PC-9 (cell line): ENCODE measurements around the gene KCNA10. TPM values are rescaled to one million over a fixed set of nuclear protein-coding genes. Genes with fewer than 3 reads are reported as not detected.

ENCODE experiments used
- BruUV-seq: library from RNA; stranded (reverse); fragments of 400-500 nt; replicated peaks from 2 replicates; lab custom pipeline; 2021; lab: Mats Ljungman, UMichigan
- CTCF ChIA-PET: fragments of 300-600 bp; sonication (Branson Sonifier 250); formaldehyde crosslinking; loops from one replicate; lab custom pipeline; 2022; ENCODE audit warnings: antibody characterized with exemption; lab: Charles Lee
- POLR2A ChIA-PET: fragments of 300-600 bp; sonication (Branson Sonifier 250); formaldehyde crosslinking; loops from one replicate; lab custom pipeline; 2022; ENCODE audit warnings: antibody characterized with exemption; ENCODE audit not compliant: unreplicated experiment; lab: Charles Lee
- DNase-seq, 2 experiments: peaks; one replicate each; pipeline versions ENCODE4 v3.0.0 to v3.0.0-alpha.2; 2015 to 2022; ENCODE audit warnings: mixed read lengths in 1 of 2
- H2AFZ ChIP-seq: fragments of 200-600 bp; sonication (generic); 2 replicates; pipeline ENCODE4 v1.8.1; 2017; ENCODE audit warnings: antibody characterized with exemption
- H3F3A ChIP-seq: fragments of 200-600 bp; sonication (generic); 2 replicates; pipeline ENCODE4 v1.8.1; 2017; ENCODE audit warnings: antibody characterized with exemption, mild to moderate bottlenecking, low read depth; ENCODE audit not compliant: insufficient read depth
- H3K27ac ChIP-seq: fragments of 200-600 bp; sonication (generic); 2 replicates; pipeline ENCODE4 v1.6.1; 2016; ENCODE audit warnings: mixed run types
- H3K27me3 ChIP-seq: fragments of 200-600 bp; sonication (generic); 2 replicates; pipeline ENCODE4 v1.6.1; 2016; ENCODE audit warnings: low read depth, mixed run types; ENCODE audit not compliant: insufficient read depth
- H3K36me3 ChIP-seq: fragments of 200-600 bp; sonication (generic); 2 replicates; pipeline ENCODE4 v1.6.1; 2016; ENCODE audit warnings: low read depth, mixed run types
- H3K4me1 ChIP-seq: fragments of 200-600 bp; sonication (generic); replicated peaks from 2 replicates; pipeline ENCODE4 v1.6.1; 2016; ENCODE audit warnings: mixed run types; ENCODE audit not compliant: insufficient read depth
- H3K4me2 ChIP-seq: fragments of 200-600 bp; sonication (generic); 2 replicates; pipeline ENCODE4 v1.6.1; 2017; ENCODE audit warnings: mixed run types
- H3K4me3 ChIP-seq: fragments of 200-600 bp; sonication (generic); 2 replicates; pipeline ENCODE4 v1.6.1; 2016; ENCODE audit warnings: mixed run types
- H3K79me2 ChIP-seq: fragments of 200-600 bp; sonication (generic); 2 replicates; pipeline ENCODE4 v1.6.1; 2017; ENCODE audit warnings: low read depth, mixed run types
- H3K9me2 ChIP-seq: fragments of 200-600 bp; sonication (generic); 2 replicates; pipeline ENCODE4 v1.8.1; 2017; ENCODE audit warnings: mild to moderate bottlenecking; ENCODE audit not compliant: insufficient read depth
- H3K9me3 ChIP-seq: fragments of 200-600 bp; sonication (generic); 2 replicates; pipeline ENCODE4 v1.8.1; 2016; ENCODE audit warnings: low read depth; ENCODE audit not compliant: insufficient read depth
- H4K20me1 ChIP-seq: fragments of 200-600 bp; sonication (generic); 2 replicates; pipeline ENCODE4 v1.8.1; 2017; ENCODE audit not compliant: insufficient read depth
- CTCF ChIP-seq: fragments of 200-600 bp; sonication (generic); conservative IDR thresholded peaks from 2 replicates; pipeline ENCODE4 v1.6.1; 2017; ENCODE audit warnings: mixed run types, antibody characterized with exemption, mild to moderate bottlenecking, moderate library complexity
- EZH2 ChIP-seq: fragments of 200-600 bp; sonication (generic); IDR thresholded peaks from 2 replicates; pipeline ENCODE4 v1.8.0; 2017; ENCODE audit warnings: antibody characterized with exemption, low read depth
- intact Hi-C: fragments of 100-400 bp; cut with micrococcal nuclease; formaldehyde crosslinking; loops from one replicate; pipeline ENCODE4 v1.10.0; 2022; ENCODE audit not compliant: unreplicated experiment
- total RNA-seq: library from RNA; stranded (reverse); gene quantifications from 2 replicates; pipeline ENCODE4 v1.2.3, GENCODE V29; 2021

The KCNA10 gene
- total RNA-seq, 1 experiment from 2014 or later, result not detected

GRCh38 chr1:110557481-110557880, 38.5 kb upstream of the KCNA10 start:
- no peaks in the 10 kb centered on the region for H3K9me3 ChIP-seq
- H3K27ac ChIP-seq, result no peak overlapping the region
- CTCF ChIA-PET, result no interaction called here
- no peak overlapping the region for H2AFZ ChIP-seq
- H4K20me1 ChIP-seq, result no peaks in the 10 kb centered on the region
- no peaks in the 10 kb centered on the region for H3K79me2 ChIP-seq
- peaks cover 89% of the 10 kb centered on the region for H3K27me3 ChIP-seq
- H3F3A ChIP-seq, result no peaks in the 10 kb centered on the region
- H3K4me3 ChIP-seq, result no peak overlapping the region
- no peaks in the 10 kb centered on the region for H3K4me1 ChIP-seq
- no TSS peak for BruUV-seq
- TF ChIP-seq EZH2, result no peak
- no peak for TF ChIP-seq CTCF
- POLR2A ChIA-PET, result no interaction called here
- intact Hi-C loops, result no loop called here
- no peaks in the 10 kb centered on the region for H3K9me2 ChIP-seq
- no peaks in the 10 kb centered on the region for H3K36me3 ChIP-seq
- DNase-seq, result no peak
- H3K4me2 ChIP-seq, result no peak overlapping the region

GRCh38 chr1:110556471-110556807, 37.5 kb upstream of the KCNA10 start:
- peaks cover 89% of the 10 kb centered on the region for H3K27me3 ChIP-seq
- no peak for DNase-seq
- H3K4me2 ChIP-seq, result no peak overlapping the region
- no peak overlapping the region for H2AFZ ChIP-seq
- H3K27ac ChIP-seq, result no peak overlapping the region
- BruUV-seq, result no TSS peak
- no peaks in the 10 kb centered on the region for H4K20me1 ChIP-seq
- ChIA-PET POLR2A (no interaction called here), CTCF (interaction anchor here (0.6 kb wide), 1 partner anchor 178 kb away, joined by 3 read pairs; no protein-coding TSS in a partner anchor)
- H3K4me3 ChIP-seq, result no peak overlapping the region
- no peaks in the 10 kb centered on the region for H3K9me2 ChIP-seq
- no peaks in the 10 kb centered on the region for H3F3A ChIP-seq
- H3K9me3 ChIP-seq, result no peaks in the 10 kb centered on the region
- no peaks in the 10 kb centered on the region for H3K36me3 ChIP-seq
- no peaks in the 10 kb centered on the region for H3K79me2 ChIP-seq
- intact Hi-C loops, result no loop called here
- no peak for TF ChIP-seq EZH2
- TF ChIP-seq CTCF, result no peak
- no peaks in the 10 kb centered on the region for H3K4me1 ChIP-seq

- no peak overlapping the region for H3K27ac ChIP-seq
- POLR2A ChIA-PET, result no interaction called here
- BruUV-seq, result no TSS peak
- H3K27me3 ChIP-seq, result peaks cover 89% of the 10 kb centered on the region
- no peak overlapping the region for H3K4me2 ChIP-seq
- TF ChIP-seq CTCF (no peak), EZH2 (no peak)
- CTCF ChIA-PET, result no interaction called here
- no peak overlapping the region for H2AFZ ChIP-seq
- no peaks in the 10 kb centered on the region for H3K79me2 ChIP-seq
- H3K36me3 ChIP-seq, result no peaks in the 10 kb centered on the region
- H3K4me1 ChIP-seq, result no peaks in the 10 kb centered on the region
- H4K20me1 ChIP-seq, result no peaks in the 10 kb centered on the region
- intact Hi-C loops, result no loop called here
- H3K9me3 ChIP-seq, result no peaks in the 10 kb centered on the region
- no peak overlapping the region for H3K4me3 ChIP-seq
- H3K9me2 ChIP-seq, result no peaks in the 10 kb centered on the region
- DNase-seq, result no peak
- H3F3A ChIP-seq, result no peaks in the 10 kb centered on the region
Observed at GRCh38 chr1:110555807-110556470, 37.0 kb upstream of the KCNA10 start.
